Inflammatory macrophage treated with lipopolysaccharide for 1 hour (primary cell): ENCODE measurements around the gene RNH1.
"Not testable (repeated sequence)": the region's sequence is repeated elsewhere in the genome, so short reads cannot be mapped to it uniquely, and the experiment has no call there.

Source experiments
- DNase-seq, 2 donors: peaks; one replicate each; pipeline ENCODE4 v3.0.0-alpha.2; 2020 to 2022

RNH1 gene

GRCh38 chr11:473962-474785 lies 32.9 kb downstream of the RNH1 start:
- DNase-seq, result no peak

DNA sequence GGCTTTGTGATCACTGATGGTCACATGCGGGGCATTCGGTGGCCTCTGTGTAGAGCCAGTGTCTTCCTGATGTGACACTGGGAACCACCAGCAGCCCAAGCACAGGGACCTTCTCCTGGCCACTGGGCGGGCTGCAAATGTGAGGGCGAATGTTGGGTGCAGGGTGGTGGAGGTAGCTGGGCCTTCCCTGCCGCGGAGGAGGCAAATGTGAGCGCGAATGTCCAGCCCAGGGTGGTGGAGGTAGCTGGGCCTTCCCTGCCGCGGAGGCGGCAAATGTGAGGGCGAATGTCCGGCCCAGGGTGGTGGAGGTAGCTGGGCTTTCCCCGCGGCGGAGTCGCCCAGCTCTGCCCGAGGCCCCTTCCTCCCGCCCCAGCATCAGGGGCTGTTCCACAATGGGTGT lies 33.6 kb downstream of the RNH1 start:
- DNase-seq, result no peak

- no peak for DNase-seq
These were observed 34.2 kb downstream of the RNH1 start for GRCh38 chr11:472816-473215.

DNA sequence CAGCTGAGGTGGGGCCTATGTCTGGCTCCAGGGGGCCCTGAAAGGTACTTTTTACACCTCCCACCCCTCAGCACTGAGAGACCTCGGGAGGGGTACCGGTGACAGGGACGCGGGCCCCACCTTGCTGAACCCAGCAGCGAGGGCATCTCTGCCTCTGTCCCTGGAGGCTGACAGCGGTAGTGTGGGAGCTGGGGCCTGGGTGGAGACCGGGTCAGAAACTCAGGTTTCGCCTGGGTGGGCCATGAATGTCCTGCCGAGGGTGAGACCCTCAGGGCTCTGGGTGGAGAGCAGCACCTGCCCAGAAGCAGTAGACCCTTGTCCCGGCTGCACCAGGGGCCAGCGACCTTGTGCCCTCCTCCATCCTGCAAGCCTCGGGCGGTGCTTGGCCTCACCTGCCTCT lies 34.8 kb downstream of the RNH1 start:
- no peak for DNase-seq

GRCh38 chr11:471468-472145 lies 35.4 kb downstream of the RNH1 start:
- no peak for DNase-seq

DNA sequence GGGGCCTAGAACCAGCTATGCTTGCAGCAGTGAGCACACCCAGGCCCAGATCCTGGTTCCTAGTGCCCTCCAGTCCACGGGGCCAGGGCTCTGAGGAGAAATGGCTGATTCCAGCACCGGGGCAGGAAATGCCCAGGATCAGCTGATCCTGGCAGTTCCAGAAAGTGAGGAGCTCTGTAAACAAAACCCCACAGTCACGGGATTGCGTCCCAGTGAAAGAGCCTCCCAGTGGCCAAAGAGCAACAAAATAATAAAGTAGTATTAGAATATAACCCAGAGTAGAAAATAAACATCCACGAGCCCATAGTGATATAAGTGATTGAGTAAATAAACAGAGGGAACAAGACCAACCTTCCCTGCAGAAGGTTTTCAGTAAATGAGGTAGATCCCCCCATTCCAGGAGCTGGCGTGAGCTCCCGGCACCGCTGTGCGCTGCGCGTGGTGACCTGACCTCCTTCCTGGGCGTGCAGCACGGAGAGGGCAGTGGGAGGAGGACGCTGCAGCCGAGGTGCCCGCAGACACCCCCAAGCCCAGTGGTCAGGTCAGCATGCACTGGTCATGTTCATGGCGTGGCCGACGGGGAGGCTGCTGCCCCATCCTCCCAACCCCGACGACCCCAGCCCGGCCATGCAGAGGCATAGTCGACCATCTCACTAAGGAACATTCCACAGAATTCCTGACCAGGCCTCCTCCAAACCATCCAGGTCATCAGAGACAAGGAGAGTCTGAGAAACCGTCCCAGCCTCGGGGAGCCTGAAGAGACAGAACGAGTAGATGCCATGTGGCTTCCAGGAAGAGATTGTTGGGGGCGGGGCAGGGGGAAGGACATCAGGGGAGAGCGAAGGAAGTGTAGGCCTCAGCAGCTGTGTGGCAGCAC lies 37.1 kb downstream of the RNH1 start:
- DNase-seq, result no peak

GRCh38 chr11:469026-469683 lies 37.9 kb downstream of the RNH1 start:
- not testable (repeated sequence) for DNase-seq

- DNase-seq, result no peak
These were observed 38.5 kb downstream of the RNH1 start for GRCh38 chr11:468493-468892.

DNA sequence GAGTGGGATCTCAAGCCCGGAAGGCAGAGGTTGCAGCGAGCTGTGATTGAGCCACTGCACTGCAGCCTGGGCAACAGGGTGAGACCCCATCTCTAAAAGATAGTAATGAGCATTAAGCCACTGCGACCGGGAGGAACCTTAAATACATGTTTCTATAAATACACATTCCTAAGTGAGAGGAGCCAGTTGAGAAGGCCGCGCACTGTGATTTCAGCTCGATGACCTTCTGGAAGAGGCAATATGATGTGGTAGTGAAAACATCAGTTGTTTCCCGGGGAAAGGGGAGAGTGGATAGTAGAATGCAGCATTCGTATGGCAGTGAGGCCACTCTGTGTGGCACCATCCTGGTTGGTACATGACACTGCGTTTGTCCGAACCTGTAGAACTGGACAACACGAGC lies 39.0 kb downstream of the RNH1 start:
- DNase-seq, result no peak

GRCh38 chr11:465896-466530 lies 41.0 kb downstream of the RNH1 start:
- DNase-seq, result no peak

- DNase-seq, result no peak
These were observed 42.7 kb downstream of the RNH1 start for GRCh38 chr11:464316-464715.

- DNase-seq, result no peak
These were observed 44.7 kb downstream of the RNH1 start for GRCh38 chr11:462107-462890.

GRCh38 chr11:461626-462025 lies 45.4 kb downstream of the RNH1 start:
- no peak for DNase-seq

DNA sequence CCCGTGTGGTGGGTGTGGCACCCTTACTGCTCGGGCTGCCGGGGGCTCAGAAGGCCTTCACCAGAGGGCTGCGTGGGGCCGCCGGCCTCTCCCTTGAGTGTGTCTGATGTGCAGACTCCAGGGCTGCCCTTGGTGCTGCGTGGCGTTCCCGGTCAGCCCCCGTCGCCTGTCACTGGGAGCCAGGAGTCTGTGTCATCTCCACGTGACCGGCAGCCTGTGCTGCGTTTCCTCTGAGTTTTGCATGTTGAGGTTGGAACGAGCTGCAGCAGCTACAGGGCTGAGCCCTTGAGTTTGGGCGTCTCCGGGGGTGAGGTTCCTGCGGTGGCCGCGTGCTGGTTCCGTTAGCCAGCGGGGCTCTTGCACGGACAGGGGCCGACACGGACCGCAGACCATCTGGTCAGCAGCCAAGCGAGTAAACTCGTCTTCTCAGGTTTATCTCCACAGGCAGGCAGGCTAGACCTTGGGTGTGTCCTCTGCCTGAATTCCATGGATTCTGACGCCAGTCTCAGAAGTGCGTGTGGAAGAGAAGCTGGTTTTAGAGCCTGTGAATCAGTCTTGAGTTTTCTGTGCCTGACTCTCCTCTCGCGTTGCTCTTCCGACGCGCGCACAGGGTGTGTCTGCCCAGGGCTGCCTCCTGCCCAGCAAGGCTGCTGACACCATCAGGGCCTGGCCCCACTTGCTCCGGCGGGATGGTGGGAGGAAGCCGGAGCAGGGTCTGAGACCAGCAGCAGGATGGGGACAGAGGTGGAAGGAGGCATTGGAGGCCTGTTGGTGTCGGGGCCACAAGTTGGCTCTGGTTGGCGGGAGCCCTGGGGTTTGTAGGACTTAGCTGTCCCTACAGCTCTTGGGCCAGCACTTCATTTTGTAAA lies 46.5 kb downstream of the RNH1 start:
- DNase-seq, result no peak

DNA sequence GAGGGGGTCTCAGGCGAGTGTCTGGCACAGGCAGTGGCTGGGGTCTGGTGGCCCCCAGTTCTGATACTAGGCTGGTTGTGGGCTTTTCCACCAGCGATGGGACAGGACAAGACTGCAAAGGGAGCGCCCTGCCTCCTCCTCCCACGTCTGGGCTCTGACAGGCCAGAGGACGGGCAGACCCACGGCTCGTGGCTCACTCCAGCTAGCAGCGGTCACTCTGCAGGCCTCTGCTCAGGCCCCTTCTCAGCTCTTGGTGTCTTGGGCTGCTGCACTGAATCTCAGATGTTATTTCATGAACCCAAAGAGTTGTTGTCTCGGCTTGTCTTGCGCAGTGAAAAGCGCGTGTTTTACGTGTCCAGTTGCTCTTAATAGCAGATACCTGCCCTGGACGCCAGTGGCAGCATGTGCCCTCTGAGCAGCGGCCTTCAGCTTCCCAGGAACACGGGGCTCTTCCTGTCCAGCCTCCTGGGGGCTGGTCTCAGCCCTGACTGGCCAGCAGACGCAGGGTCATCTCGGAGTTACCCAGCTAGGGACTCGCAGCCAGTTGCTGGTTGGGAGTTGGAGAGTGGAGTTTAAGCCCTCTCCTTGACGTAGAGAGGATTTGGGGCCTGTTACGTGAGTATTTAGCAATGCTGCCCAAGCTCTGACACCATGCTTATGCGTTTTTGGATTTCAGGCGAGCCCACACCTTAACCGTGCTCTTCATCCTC lies 47.4 kb downstream of the RNH1 start:
- DNase-seq, result no peak

- DNase-seq, result no peak
These were observed 49.8 kb downstream of the RNH1 start for GRCh38 chr11:457111-457760.

DNA sequence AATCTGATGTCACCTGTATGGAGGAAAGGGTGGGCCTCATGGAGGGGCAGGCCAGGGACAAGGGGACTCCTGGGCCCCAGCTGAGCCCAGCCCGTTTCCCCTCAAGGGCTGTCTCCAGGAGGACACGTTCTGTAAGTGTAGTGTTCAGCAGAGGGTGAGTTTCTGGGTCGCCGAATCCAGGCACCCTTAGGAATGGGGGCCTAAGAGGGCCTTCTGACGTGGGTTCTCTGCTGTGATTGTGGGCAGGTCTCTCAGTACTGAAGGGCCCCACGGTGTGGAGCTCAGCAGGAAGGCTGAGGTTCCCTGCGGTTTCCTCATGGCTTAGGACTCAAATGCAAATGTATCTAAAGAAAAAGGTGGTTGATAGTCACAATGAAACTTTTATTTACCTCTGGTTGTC lies 50.5 kb downstream of the RNH1 start:
- DNase-seq, result no peak

DNA sequence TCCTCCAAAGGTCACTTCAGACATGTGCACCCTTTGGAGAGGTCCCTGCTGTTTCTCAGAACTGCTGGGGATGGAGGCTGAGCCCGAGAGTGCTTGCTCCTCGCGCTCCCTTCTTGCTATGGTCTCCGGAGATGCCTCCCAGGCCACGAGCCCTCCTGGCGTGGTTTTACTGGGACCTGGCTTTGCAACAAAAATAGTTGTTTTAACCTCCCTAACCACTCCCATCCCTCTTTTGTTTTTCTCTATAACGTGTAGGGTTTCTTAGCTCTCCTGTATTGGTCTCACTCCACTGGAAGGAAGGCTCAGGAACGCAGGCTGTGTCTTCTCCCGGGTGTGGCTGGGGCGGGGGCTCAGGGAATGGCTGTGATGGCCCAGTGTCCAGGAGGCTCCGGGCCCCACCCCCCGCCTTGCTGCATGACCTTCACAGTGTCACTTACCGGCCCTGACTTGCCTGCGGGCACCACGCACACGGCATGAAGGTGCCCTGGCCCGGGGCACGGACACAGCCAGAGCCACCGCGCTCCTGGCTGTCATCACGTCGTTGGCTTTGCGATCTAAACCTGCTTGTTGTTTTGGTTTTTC lies 51.4 kb downstream of the RNH1 start:
- DNase-seq, result no peak
